ENCODE data around the gene SPATS2. TPM values are rescaled to one million over a fixed set of nuclear protein-coding genes. Genes with fewer than 3 reads are reported as not detected.

SPATS2 gene
- total and polyA plus RNA-seq, 3 donors from 2014 or later, result 47.1 to 67.5 (median 65.0) TPM

DNA sequence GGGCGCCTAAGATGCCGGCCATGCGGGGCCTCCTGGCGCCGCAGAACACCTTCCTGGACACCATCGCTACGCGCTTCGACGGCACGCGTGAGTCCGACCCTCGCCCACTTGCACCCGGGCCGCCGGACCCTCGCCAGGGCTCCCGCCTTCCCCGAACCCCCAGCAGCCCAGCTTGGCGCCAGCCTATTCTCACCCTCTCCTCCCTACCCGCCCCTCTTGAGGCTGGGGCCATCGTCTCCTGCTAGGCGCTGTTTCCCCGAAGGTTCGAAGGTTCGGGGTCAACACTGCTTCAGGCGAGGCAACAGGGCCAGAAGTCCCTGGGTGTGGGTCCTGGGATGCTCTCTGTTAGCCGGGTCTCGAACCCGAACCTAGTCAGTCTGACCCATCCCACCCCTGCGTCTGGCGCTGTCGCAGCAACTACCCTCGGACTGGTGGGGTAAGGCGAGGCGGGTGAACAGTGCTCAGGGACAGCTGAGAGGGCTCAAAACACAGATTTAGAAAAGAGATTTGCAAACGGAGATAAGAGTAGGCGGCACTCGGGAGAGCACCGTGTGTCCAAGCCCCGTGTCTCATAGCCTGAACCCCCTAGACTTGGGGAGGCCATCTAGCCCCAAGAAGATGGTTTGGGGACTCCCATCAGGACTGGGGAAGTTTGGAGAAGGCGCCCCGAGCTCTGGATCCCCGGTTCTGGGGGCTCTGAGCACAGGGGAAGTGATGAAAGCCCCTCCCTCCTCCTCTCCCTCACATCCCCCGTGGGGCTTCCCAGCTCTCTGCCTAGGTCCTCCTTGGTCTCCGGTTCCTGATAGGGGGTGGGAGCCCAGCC is 172.4 kb downstream of the SPATS2 start:
- 15 to 27% methylated on average over 19 to 27 of the region's 47 CpGs for WGBS, 2 donors
- H3K9me3 ChIP-seq, result no peaks in the 10 kb centered on the region
- no peak for TF ChIP-seq POLR2A (IDR thresholded peaks at IDR 0.05)
- no peak for DNase-seq
- no peaks in the 10 kb centered on the region for H3K27me3 ChIP-seq
- H3K4me1 ChIP-seq, result peaks cover 4% of the 10 kb centered on the region
- H3K4me3 ChIP-seq, result peak overlapping the region; percentile 27 to 39
- H3K27ac ChIP-seq, result no peak overlapping the region
- intact Hi-C loops (cut with DNase I; ENCODE audit: low total_unique reads), result no loop called here
- H3K36me3 ChIP-seq (ENCODE audit: low read depth, missing control alignments), result no peaks in the 10 kb centered on the region

DNA sequence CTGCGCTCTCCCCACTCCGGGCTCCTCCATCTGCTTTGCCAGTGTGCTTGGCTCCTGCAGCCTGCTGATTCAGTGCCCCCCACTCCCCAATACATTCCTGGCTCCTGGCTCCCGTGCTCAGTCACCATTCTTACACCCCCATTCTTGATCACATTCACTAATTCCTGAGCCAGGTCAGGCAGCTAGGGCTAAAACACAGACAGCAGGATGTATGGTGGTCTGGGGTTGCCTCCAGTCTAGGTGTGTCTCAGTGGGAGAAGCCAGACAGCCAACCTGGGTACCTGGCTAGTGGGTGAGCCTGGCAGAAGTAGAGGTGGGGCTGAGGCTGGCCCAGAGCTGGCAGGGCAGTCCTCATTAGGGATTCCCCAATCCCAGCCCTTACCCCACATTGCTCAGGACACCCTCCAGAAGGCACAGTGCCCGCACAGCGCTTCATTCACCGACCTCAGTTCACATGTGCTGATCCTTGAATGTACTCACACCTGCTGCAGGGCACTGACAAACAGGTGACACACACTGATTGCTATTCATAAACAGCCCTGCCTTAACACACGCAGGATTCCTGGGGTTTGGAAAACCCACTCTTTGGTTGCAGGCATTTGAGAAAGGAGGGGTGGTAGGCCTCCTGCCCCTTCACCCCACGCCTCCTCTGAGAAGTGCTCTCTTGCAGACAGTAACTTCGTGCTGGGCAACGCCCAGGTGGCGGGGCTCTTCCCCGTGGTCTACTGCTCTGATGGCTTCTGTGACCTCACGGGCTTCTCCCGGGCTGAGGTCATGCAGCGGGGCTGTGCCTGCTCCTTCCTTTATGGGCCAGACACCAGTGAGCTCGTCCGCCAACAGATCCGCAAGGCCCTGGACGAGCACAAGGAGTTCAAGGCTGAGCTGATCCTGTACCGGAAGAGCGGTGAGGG is 173.2 kb downstream of the SPATS2 start:
- H3K9me3 ChIP-seq, result no peaks in the 10 kb centered on the region
- 84 to 86% methylated on average over 15 to 21 of the region's 21 CpGs for WGBS, 2 donors
- no peak for DNase-seq
- peaks cover 4% of the 10 kb centered on the region for H3K4me1 ChIP-seq
- H3K27me3 ChIP-seq, result no peaks in the 10 kb centered on the region
- intact Hi-C loops (cut with DNase I; ENCODE audit: low total_unique reads), result no loop called here
- no peaks in the 10 kb centered on the region for H3K36me3 ChIP-seq (ENCODE audit: low read depth, missing control alignments)
- no peak overlapping the region for H3K4me3 ChIP-seq
- no peak overlapping the region for H3K27ac ChIP-seq
- TF ChIP-seq POLR2A (IDR thresholded peaks at IDR 0.05), result no peak
- no peak for TF ChIP-seq CTCF (IDR thresholded peaks at IDR 0.05)

DNA sequence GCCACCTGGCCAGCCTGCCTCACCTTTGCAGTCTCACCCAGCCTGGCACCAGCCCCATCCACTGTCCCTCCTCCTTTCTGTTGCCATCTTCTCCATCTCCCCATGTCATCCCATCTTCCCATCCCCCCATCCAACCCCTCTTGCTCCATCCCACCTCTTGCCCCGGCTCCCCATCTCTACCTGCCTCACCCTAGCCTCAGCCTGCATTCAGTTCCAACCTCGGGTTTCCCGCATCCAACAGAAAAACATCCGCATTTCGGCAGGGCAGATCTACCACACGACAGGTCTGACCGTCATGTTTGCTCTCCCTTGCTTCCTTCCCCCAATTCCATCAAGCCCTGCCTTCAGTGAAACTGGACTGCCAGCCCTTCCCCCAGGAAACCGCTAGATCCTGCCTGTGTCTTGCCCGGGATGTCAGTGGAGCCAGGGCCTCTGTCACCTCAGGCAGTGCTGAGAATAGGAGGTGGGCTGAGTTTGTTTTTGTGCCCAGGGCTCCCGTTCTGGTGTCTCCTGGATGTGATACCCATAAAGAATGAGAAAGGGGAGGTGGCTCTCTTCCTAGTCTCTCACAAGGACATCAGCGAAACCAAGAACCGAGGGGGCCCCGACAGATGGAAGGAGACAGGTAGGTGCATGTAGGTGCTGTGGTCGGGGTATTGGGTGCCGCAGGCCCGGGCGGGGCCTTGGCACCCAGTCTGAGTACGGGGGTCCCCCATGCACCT is 174.0 kb downstream of the SPATS2 start:
- Histone ChIP-seq H3K36me3 (ENCODE audit: low read depth, missing control alignments) (no peaks in the 10 kb centered on the region), H3K4me1 (peaks cover 4% of the 10 kb centered on the region), H3K27me3 (no peaks in the 10 kb centered on the region), H3K9me3 (no peaks in the 10 kb centered on the region), H3K27ac (no peak overlapping the region), H3K4me3 (no peak overlapping the region)
- intact Hi-C loops (cut with DNase I; ENCODE audit: low total_unique reads), result no loop called here
- TF ChIP-seq CTCF (IDR thresholded peaks at IDR 0.05) (no peak), POLR2A (IDR thresholded peaks at IDR 0.05) (no peak)
- 89 to 90% methylated on average over 16 to 18 of the region's 18 CpGs for WGBS, 2 donors
- no peak for DNase-seq

DNA sequence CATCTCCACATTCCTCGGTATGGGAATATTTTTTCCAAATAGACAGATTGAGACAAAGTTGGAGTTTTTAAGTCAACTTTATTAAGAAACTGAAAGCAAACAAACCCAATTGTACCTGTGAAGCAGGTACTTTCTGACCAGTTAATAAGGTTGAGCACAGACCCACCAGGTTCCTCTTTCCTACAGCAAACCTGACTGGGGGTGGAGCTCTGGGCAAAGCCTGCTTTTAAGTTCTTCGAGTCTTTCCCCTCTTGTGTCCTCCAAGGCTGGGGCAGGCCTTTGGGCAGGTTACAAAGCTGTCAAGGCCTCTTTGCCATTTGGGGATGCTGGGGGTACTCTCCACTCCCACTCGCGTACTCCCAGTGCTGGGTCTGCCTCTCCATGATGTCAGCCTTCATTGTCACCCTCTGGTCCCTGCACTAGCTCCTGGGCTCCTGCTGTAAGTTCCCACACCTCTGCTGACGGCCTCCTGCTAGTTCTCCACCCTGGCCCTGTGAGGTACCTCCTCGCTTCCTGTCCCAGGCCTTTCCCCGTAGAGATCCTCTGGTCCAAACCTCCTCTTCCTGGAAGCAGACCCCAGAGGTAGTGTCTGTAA is 174.7 kb downstream of the SPATS2 start:
- Histone ChIP-seq H3K9me3 (no peaks in the 10 kb centered on the region), H3K4me1 (peaks cover 4% of the 10 kb centered on the region), H3K27ac (no peak overlapping the region), H3K4me3 (no peak overlapping the region), H3K27me3 (no peaks in the 10 kb centered on the region), H3K36me3 (ENCODE audit: low read depth, missing control alignments) (no peaks in the 10 kb centered on the region)
- no peak for DNase-seq
- no peak for TF ChIP-seq POLR2A (IDR thresholded peaks at IDR 0.05)
- TF ChIP-seq CTCF (IDR thresholded peaks at IDR 0.05), result no peak
- 83 to 85% methylated on average over 7 of the region's 7 CpGs for WGBS, 2 donors
- intact Hi-C loops (cut with DNase I; ENCODE audit: low total_unique reads), result no loop called here

Data from testis (tissue), 3 donors.